Panc1 (cell line): ENCODE results near the gene MMAB. TPM values are rescaled to one million over a fixed set of nuclear protein-coding genes. Genes with fewer than 3 reads are reported as not detected.

ENCODE experiments used
- ATAC-seq: fragments of 200-7000 bp; cut with Tn5 transposase; 2 replicates; pipeline ENCODE4 v1.9.1; 2020; ENCODE audit warnings: mild to moderate bottlenecking, moderate library complexity
- BruUV-seq: library from RNA; stranded (reverse); fragments of 400-500 nt; replicated peaks from 2 replicates; lab custom pipeline; 2021; lab: Mats Ljungman, UMichigan
- CTCF ChIA-PET: fragments of 300-600 bp; sonication (Branson Sonifier 250); formaldehyde crosslinking; loops from one replicate; lab custom pipeline; 2022; ENCODE audit warnings: antibody characterized with exemption; lab: Charles Lee
- POLR2A ChIA-PET: fragments of 300-600 bp; sonication (Branson Sonifier 250); formaldehyde crosslinking; loops from one replicate; lab custom pipeline; 2022; ENCODE audit warnings: antibody characterized with exemption; lab: Charles Lee
- DNase-seq: peaks from one replicate; pipeline ENCODE4 v3.0.0-alpha.2; 2010; ENCODE audit warnings: low read depth, low spot score
- H3K27ac ChIP-seq: 2 replicates; pipeline ENCODE4 v1.5.1; 2011; ENCODE audit warnings: mild to moderate bottlenecking, low read length, inconsistent platforms
- H3K27me3 ChIP-seq: fragments of 200-500 bp; sonication (Bioruptor generic); 2 replicates; pipeline ENCODE4 v1.6.0; 2014; ENCODE audit warnings: low read length, inconsistent platforms; ENCODE audit not compliant: control insufficient read depth, insufficient read depth
- H3K36me3 ChIP-seq: fragments of 200-500 bp; sonication (Bioruptor generic); 2 replicates; pipeline ENCODE4 v1.5.1; 2014; ENCODE audit warnings: inconsistent platforms, mild to moderate bottlenecking, low read length, moderate library complexity; ENCODE audit not compliant: control insufficient read depth, insufficient read depth
- H3K4me1 ChIP-seq: 2 replicates; pipeline ENCODE4 v1.5.1; 2011; ENCODE audit warnings: inconsistent platforms, mild to moderate bottlenecking, low read length, moderate library complexity; ENCODE audit not compliant: control insufficient read depth, insufficient read depth
- H3K4me3 ChIP-seq, 2 experiments: 2 replicates each; pipeline ENCODE4 v1.5.1; 2011 to 2012; ENCODE audit warnings: low read depth in 2 of 2, low read length in 2 of 2, mild to moderate bottlenecking in 2 of 2, inconsistent platforms in 1 of 2, moderate library complexity in 1 of 2
- H3K9me3 ChIP-seq: fragments of 200-500 bp; sonication (Bioruptor generic); 2 replicates; pipeline ENCODE4 v1.5.1; 2014; ENCODE audit warnings: low read depth, mild to moderate bottlenecking, inconsistent platforms, low read length, moderate library complexity; ENCODE audit not compliant: control insufficient read depth, insufficient read depth
- CTCF ChIP-seq: fragments of 450-650 bp; IDR thresholded peaks from 2 replicates; pipeline ENCODE4 v1.5.1; 2017; ENCODE audit warnings: mild to moderate bottlenecking
- POLR2AphosphoS5 ChIP-seq: IDR thresholded peaks from 2 replicates; pipeline ENCODE4 v1.6.1; 2012; ENCODE audit warnings: mild to moderate bottlenecking, low read depth, low read length, moderate library complexity
- REST ChIP-seq, 2 experiments: IDR thresholded peaks; 2 replicates each; pipeline ENCODE4 v1.6.1; 2011 to 2012; ENCODE audit warnings: low read depth in 2 of 2, control low read depth in 1 of 2, low read length in 1 of 2, mild to moderate bottlenecking in 1 of 2, moderate library complexity in 1 of 2; ENCODE audit not compliant: insufficient read depth in 1 of 2
- SIN3A ChIP-seq: IDR thresholded peaks from 2 replicates; pipeline ENCODE4 v1.6.1; 2012; ENCODE audit warnings: low read depth, mild to moderate bottlenecking, low read length, moderate library complexity, borderline replicate concordance; ENCODE audit not compliant: insufficient read depth
- TCF7L2 ChIP-seq: IDR thresholded peaks from 2 replicates; pipeline ENCODE4 v1.6.1; 2011; ENCODE audit warnings: mild to moderate bottlenecking, low read depth, low read length, inconsistent platforms
- in situ Hi-C: cut with HindIII; loops from 2 replicates; pipeline ENCODE4 v1.10.0; 2016; ENCODE audit warnings: low sequenced_read_pairs, low pct_unique_long_range_greater_than_20kb
- intact Hi-C: fragments of 100-400 bp; cut with micrococcal nuclease; formaldehyde crosslinking; loops from one replicate; pipeline ENCODE4 v1.10.0; 2022; ENCODE audit not compliant: unreplicated experiment
- total RNA-seq: library from RNA; stranded (reverse); gene quantifications from one replicate; pipeline ENCODE4 v1.2.1, GENCODE V29; 2021; ENCODE audit not compliant: unreplicated experiment

MMAB gene
- total RNA-seq, 1 experiment from 2014 or later: 58.6 TPM

GRCh38 chr12:109512608-109513007 lies 60.7 kb downstream of the MMAB start:
- intact Hi-C loops: no loop called here

GRCh38 chr12:109510196-109510595 lies 63.1 kb downstream of the MMAB start:
- ChIA-PET POLR2A (interaction anchor here (0.6 kb wide), 1 partner anchor 1721 kb away, joined by 4 read pairs; no protein-coding TSS in a partner anchor), CTCF (no interaction called here)
- TF ChIP-seq REST (IDR thresholded peaks at IDR 0.05; ENCODE audit: insufficient read depth in 1 of 2, low read depth in 2 of 2, low read length in 1 of 2) (no peak), SIN3A (no peak), CTCF (no peak)
- DNase-seq: no peak
- no peak for ATAC-seq
- BruUV-seq: no TSS peak
- H3K36me3 ChIP-seq: peaks cover 8% of the 10 kb centered on the region
- no peaks in the 10 kb centered on the region for H3K4me1 ChIP-seq
- no peak overlapping the region for H3K4me3 ChIP-seq
- H3K27ac ChIP-seq: no peak overlapping the region
- intact Hi-C loops (no loop called here), in situ Hi-C loops (no loop called here)
- H3K9me3 ChIP-seq: no peaks in the 10 kb centered on the region
- no peaks in the 10 kb centered on the region for H3K27me3 ChIP-seq

More at GRCh38 chr12:109512608-109513007, 60.7 kb downstream of the MMAB start:
- ChIA-PET POLR2A (no interaction called here), CTCF (no interaction called here)
- Histone ChIP-seq H3K27me3 (no peaks in the 10 kb centered on the region), H3K4me3 (no peak overlapping the region), H3K4me1 (no peaks in the 10 kb centered on the region), H3K36me3 (peaks cover 2% of the 10 kb centered on the region; the same call in 1 of the 2 replicates), H3K9me3 (no peaks in the 10 kb centered on the region), H3K27ac (no peak overlapping the region)
- in situ Hi-C loops: no loop called here
- ATAC-seq: no peak
- TF ChIP-seq POLR2AphosphoS5: no peak
- no peak for TF ChIP-seq REST (IDR thresholded peaks at IDR 0.05; ENCODE audit: insufficient read depth in 1 of 2, low read depth in 2 of 2, low read length in 1 of 2)
- TF ChIP-seq TCF7L2: no peak
- TF ChIP-seq CTCF: no peak
- TF ChIP-seq SIN3A: no peak
- no peak for DNase-seq
- no TSS peak for BruUV-seq
